Neural cell (in vitro differentiated cells): ENCODE data around the gene PEA15.

Source experiments
- EP300 ChIP-seq: fragments of 450-650 bp; conservative IDR thresholded peaks from 2 replicates; pipeline ENCODE4 v1.6.1; 2014; ENCODE audit warnings: antibody characterized with exemption, mild to moderate bottlenecking, moderate library complexity; ENCODE audit not compliant: poor library complexity, severe bottlenecking
- EZH2 ChIP-seq: fragments of 200-600, 300-800 bp; shearing (Covaris generic), sonication (generic); IDR thresholded peaks from 2 replicates; pipeline ENCODE4 v1.6.1; 2014; ENCODE audit warnings: antibody characterized with exemption, low read length, borderline replicate concordance, mild to moderate bottlenecking; ENCODE audit not compliant: insufficient read depth, poor library complexity, severe bottlenecking
- POLR2AphosphoS5 ChIP-seq: IDR thresholded peaks from 2 replicates; pipeline ENCODE4 v1.6.1; 2012
- RAD21 ChIP-seq: fragments of 450-650 bp; conservative IDR thresholded peaks from 2 replicates; pipeline ENCODE4 v1.6.1; 2014; ENCODE audit warnings: antibody characterized with exemption, mild to moderate bottlenecking, moderate library complexity
- SMC3 ChIP-seq: fragments of 450-650 bp; conservative IDR thresholded peaks from 2 replicates; pipeline ENCODE4 v1.6.1; 2014; ENCODE audit warnings: antibody characterized with exemption, mild to moderate bottlenecking, moderate library complexity; ENCODE audit not compliant: poor library complexity
- TAF1 ChIP-seq: IDR thresholded peaks from 2 replicates; pipeline ENCODE4 v1.6.1; 2012; ENCODE audit warnings: low read depth
- TF ChIP-seq, protein P1 (sequence below): fragments of 450-650 bp; IDR thresholded peaks from 2 replicates; pipeline ENCODE4 v1.5.1; 2014; ENCODE audit warnings: antibody characterized with exemption, mild to moderate bottlenecking, moderate library complexity; ENCODE audit not compliant: poor library complexity, severe bottlenecking
- TF ChIP-seq, protein P2 (sequence below): IDR thresholded peaks from 2 replicates; pipeline ENCODE4 v1.6.1; 2012; ENCODE audit warnings: borderline replicate concordance

DNA sequence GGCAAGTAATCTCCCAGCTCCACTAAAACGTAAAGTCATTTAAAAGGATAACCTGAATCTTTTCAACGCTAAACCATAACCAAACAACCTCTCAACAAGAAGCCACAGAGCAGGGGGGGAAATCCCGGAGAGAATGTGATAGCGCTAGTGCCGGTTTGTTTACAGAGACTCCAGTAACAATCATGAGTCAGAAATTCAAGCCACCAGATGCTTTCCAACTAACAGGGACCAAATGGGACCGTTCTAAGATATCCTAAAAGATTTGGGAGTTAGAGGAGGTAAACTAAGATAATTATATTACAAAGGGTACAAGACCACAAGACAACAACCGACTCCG lies 56.3 kb downstream of the PEA15 start:
- no peak for TF ChIP-seq EZH2
- TF ChIP-seq, protein P1, sequence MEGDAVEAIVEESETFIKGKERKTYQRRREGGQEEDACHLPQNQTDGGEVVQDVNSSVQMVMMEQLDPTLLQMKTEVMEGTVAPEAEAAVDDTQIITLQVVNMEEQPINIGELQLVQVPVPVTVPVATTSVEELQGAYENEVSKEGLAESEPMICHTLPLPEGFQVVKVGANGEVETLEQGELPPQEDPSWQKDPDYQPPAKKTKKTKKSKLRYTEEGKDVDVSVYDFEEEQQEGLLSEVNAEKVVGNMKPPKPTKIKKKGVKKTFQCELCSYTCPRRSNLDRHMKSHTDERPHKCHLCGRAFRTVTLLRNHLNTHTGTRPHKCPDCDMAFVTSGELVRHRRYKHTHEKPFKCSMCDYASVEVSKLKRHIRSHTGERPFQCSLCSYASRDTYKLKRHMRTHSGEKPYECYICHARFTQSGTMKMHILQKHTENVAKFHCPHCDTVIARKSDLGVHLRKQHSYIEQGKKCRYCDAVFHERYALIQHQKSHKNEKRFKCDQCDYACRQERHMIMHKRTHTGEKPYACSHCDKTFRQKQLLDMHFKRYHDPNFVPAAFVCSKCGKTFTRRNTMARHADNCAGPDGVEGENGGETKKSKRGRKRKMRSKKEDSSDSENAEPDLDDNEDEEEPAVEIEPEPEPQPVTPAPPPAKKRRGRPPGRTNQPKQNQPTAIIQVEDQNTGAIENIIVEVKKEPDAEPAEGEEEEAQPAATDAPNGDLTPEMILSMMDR: no peak
- TF ChIP-seq SMC3: no peak
- TF ChIP-seq, protein P2, sequence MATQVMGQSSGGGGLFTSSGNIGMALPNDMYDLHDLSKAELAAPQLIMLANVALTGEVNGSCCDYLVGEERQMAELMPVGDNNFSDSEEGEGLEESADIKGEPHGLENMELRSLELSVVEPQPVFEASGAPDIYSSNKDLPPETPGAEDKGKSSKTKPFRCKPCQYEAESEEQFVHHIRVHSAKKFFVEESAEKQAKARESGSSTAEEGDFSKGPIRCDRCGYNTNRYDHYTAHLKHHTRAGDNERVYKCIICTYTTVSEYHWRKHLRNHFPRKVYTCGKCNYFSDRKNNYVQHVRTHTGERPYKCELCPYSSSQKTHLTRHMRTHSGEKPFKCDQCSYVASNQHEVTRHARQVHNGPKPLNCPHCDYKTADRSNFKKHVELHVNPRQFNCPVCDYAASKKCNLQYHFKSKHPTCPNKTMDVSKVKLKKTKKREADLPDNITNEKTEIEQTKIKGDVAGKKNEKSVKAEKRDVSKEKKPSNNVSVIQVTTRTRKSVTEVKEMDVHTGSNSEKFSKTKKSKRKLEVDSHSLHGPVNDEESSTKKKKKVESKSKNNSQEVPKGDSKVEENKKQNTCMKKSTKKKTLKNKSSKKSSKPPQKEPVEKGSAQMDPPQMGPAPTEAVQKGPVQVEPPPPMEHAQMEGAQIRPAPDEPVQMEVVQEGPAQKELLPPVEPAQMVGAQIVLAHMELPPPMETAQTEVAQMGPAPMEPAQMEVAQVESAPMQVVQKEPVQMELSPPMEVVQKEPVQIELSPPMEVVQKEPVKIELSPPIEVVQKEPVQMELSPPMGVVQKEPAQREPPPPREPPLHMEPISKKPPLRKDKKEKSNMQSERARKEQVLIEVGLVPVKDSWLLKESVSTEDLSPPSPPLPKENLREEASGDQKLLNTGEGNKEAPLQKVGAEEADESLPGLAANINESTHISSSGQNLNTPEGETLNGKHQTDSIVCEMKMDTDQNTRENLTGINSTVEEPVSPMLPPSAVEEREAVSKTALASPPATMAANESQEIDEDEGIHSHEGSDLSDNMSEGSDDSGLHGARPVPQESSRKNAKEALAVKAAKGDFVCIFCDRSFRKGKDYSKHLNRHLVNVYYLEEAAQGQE: no peak
- no peak for TF ChIP-seq EP300
- no peak for TF ChIP-seq RAD21
- no peak for TF ChIP-seq POLR2AphosphoS5
- TF ChIP-seq TAF1: no peak
